ENCODE measurements around the gene TMEM98. TPM values are rescaled to one million over a fixed set of nuclear protein-coding genes. Genes with fewer than 3 reads are reported as not detected.

Gene TMEM98, protein sequence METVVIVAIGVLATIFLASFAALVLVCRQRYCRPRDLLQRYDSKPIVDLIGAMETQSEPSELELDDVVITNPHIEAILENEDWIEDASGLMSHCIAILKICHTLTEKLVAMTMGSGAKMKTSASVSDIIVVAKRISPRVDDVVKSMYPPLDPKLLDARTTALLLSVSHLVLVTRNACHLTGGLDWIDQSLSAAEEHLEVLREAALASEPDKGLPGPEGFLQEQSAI
- 100 to 1,000 TPM; 112 to 399 (median 157) TPM for total RNA-seq
- polyA plus RNA-seq, result 100 to 1,000 TPM; 123 to 248 TPM
- long read RNA-seq, donor 1, full-length matches to known transcripts, result 865 of 992 reads
- long read RNA-seq, donor 1, partial matches to known transcripts, result 41 of 992 reads
- long read RNA-seq, donor 1, other reads (novel, unspliced or antisense), result 86 of 992 reads
- long read RNA-seq, donor 2, full-length matches to known transcripts, result 70 of 85 reads
- long read RNA-seq, donor 2, partial matches to known transcripts, result 15 of 85 reads
- long read RNA-seq, donor 2, other reads (novel, unspliced or antisense), result 0 of 85 reads
- long read RNA-seq, donor 3, full-length matches to known transcripts, result 226 of 274 reads
- long read RNA-seq, donor 3, partial matches to known transcripts, result 11 of 274 reads
- long read RNA-seq, donor 3, other reads (novel, unspliced or antisense), result 37 of 274 reads

- Histone ChIP-seq H3K27me3 (no peaks in the 10 kb centered on the region), H3K36me3 (no peaks in the 10 kb centered on the region), H3K4me3 (peak within 1 kb of the TSS; percentile 72), H3K27ac (peak within 1 kb of the TSS; percentile 79 to 84), H3K4me1 (ENCODE audit: insufficient read depth) (peaks cover 7% of the 10 kb centered on the region), H3K9me3 (no peaks in the 10 kb centered on the region)
- TF ChIP-seq POLR2A (IDR thresholded peaks at IDR 0.05), result no peak
- no peak for TF ChIP-seq EP300 (IDR thresholded peaks at IDR 0.05)
- TF ChIP-seq, protein P1, sequence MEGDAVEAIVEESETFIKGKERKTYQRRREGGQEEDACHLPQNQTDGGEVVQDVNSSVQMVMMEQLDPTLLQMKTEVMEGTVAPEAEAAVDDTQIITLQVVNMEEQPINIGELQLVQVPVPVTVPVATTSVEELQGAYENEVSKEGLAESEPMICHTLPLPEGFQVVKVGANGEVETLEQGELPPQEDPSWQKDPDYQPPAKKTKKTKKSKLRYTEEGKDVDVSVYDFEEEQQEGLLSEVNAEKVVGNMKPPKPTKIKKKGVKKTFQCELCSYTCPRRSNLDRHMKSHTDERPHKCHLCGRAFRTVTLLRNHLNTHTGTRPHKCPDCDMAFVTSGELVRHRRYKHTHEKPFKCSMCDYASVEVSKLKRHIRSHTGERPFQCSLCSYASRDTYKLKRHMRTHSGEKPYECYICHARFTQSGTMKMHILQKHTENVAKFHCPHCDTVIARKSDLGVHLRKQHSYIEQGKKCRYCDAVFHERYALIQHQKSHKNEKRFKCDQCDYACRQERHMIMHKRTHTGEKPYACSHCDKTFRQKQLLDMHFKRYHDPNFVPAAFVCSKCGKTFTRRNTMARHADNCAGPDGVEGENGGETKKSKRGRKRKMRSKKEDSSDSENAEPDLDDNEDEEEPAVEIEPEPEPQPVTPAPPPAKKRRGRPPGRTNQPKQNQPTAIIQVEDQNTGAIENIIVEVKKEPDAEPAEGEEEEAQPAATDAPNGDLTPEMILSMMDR (IDR thresholded peaks at IDR 0.05), result no peak
- peak; percentile 53 to 80 (median 70) for DNase-seq
- intact Hi-C loops (cut with DNase I), result no loop called here
- 1% methylated on average over 24 to 98 of the region's 99 CpGs for WGBS, 3 donors
These were observed at the start of gene TMEM98 for GRCh38 chr17:32927724-32928585. TMEM98 (plus strand) TSS chr17:32928153; CDS start chr17:32931529, 3,376 bp downstream.

- WGBS, 3 donors, result 80 to 86% (median 83%) methylated on average over 3 of the region's 3 CpGs
- no peaks in the 10 kb centered on the region for H3K9me3 ChIP-seq
- no peak for TF ChIP-seq POLR2A (IDR thresholded peaks at IDR 0.05)
- TF ChIP-seq, protein P1 (IDR thresholded peaks at IDR 0.05), result no peak
- TF ChIP-seq EP300 (IDR thresholded peaks at IDR 0.05), result no peak
- no peaks in the 10 kb centered on the region for H3K36me3 ChIP-seq
- peaks cover 2% of the 10 kb centered on the region for H3K4me1 ChIP-seq (ENCODE audit: insufficient read depth)
- no peak overlapping the region for H3K4me3 ChIP-seq
- H3K27me3 ChIP-seq, result no peaks in the 10 kb centered on the region
- H3K27ac ChIP-seq, result no peak overlapping the region
- intact Hi-C loops (cut with DNase I), result loop anchor here (5.0 to 10.0 kb wide), 5 partner anchors 53 to 391 kb away; partner anchors contain the start of genes CDK5R1 (in 1 of the 4) and SPACA3 (in 1 of the 4)
- DNase-seq, result peak in 2 of 5 donors; percentile 23 to 25
These were observed 49.7 kb upstream of the TMEM98 start for GRCh38 chr17:32878211-32878610.

DNA sequence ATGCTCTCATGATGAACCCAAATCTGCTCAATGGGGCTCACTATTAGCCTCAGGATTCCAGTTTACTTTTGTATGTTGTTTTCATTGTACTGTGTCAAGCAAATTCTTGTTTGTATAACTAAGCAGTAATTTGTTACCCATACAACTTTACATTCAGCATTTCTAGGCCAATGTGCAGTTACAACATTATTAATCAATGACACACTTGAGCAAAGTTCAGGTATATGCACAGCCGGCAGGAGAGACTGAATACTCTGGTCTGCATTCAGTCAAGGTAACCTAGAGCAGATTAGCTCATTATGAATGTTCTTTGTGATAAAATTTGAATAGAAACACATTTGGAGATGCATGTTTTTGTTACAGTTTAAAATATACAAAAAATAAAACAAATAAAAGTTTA, 48.8 kb upstream of the TMEM98 start:
- Histone ChIP-seq H3K9me3 (no peaks in the 10 kb centered on the region), H3K4me3 (no peak overlapping the region), H3K4me1 (ENCODE audit: insufficient read depth) (no peaks in the 10 kb centered on the region), H3K27me3 (no peaks in the 10 kb centered on the region), H3K36me3 (no peaks in the 10 kb centered on the region), H3K27ac (no peak overlapping the region)
- 81 to 93% (median 84%) methylated on average over 1 of the region's 1 CpG for WGBS, 3 donors
- intact Hi-C loops (cut with DNase I), result loop anchor here (5.0 to 10.0 kb wide), 5 partner anchors 54 to 392 kb away; partner anchors contain the start of genes CDK5R1 (in 1 of the 4) and SPACA3 (in 1 of the 4)
- TF ChIP-seq POLR2A (IDR thresholded peaks at IDR 0.05), result no peak
- no peak for TF ChIP-seq EP300 (IDR thresholded peaks at IDR 0.05)
- TF ChIP-seq, protein P1 (IDR thresholded peaks at IDR 0.05), result no peak
- no peak for DNase-seq

Measured in ovary (tissue), 10 donors.